GM21786 (cell line): ENCODE data around the gene KCNQ1.

ENCODE experiments used
- ATAC-seq: cut with Tn5 transposase; IDR thresholded peaks from one replicate; pipeline ENCODE4 v1.9.1; 2021; ENCODE audit not compliant: unreplicated experiment

The KCNQ1 gene

DNA sequence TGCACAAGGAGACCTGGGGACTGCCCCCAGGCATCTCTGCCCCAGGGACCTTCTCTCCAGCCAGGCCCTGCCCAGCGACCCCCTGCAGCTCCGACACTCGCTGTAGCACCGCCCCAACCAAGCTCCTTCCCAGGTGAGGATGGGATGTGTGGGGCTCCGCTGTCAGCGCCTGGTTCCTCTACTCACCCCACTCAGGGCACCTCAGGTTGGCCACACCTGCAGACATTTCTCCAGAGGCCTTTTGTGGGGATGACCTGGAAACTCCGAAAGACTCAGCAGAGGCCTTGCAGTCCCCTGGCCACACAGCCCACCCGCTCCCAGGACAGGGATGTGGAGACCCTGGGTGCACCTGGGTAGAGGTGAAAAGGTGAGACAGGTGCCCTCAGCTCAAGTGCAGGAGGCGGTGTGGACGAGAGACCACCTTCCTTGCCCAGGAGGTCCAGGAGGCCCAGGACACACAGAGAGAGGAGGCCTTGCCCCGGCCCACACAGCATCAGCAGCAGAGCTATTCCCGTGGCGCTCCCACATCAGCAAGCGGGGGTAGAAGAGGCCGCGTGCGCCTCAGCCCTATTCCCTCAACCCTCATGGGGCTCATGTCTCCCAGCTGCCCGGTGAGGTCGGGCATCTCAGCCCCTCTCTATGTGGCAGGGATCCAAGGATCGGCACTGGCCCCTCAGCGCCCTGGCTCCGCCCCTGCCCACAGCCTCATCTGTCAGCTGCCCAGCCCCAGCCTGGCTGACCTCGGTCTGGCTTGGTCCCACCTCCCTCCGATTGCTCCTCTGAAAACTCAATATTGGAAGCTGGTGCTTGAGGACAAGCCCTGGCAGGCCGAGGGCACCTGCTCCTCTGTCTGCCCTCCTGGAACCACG, 21.4 kb upstream of the KCNQ1 start:
- no peak for ATAC-seq

DNA sequence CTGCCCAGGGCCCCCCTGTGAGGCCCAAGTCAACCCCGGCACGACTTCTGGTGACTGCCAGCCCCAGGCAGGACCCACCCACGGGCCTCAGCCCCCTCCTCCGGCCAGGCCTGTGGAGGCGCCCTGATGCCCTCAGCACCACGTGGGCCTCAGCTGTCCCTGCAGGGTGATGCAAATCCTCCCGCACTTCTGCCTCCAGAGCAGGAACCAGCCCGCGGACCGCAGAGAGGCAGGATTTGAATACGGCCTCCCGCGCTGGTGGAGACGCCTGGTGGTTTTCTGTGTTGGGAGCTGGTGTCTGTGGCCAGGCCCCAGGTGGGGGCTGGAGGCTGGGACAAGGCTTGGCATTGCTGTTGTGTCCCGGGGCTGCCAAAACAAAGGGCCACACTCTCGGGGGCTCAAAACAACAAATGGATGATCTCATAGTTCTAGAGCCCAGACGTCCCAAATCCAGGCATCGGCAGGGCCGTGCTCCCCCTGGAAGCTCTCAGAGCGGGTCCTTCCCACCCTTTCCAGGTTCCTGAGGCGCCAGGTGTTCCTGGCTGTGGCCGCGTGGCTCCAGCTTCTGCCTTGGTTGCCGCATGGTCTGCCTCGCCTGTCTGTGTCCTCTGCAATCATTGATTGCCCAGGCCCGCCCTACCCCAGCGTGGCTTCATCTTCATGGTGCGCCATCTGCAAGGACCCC, 19.9 kb upstream of the KCNQ1 start:
- ATAC-seq: no peak

DNA sequence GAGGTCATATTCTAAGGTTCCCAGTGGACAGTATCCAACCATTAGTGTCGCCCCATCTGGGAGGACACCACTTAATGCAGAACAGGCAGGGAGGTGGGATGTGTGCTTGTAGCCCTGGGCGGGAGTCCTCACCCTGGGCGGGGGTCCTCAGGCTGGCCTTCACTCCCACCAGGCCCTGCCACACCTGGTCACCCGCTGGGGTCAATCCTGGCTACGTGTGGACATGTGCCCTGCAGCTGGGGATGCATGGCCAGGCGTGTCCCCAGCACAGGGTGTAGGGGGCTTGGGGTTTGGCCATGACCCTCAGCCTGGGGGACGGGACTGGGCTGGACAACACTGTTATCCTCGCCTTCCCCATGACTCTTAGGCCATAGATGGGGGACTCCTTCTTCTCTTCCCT, 19.3 kb upstream of the KCNQ1 start:
- no peak for ATAC-seq

DNA sequence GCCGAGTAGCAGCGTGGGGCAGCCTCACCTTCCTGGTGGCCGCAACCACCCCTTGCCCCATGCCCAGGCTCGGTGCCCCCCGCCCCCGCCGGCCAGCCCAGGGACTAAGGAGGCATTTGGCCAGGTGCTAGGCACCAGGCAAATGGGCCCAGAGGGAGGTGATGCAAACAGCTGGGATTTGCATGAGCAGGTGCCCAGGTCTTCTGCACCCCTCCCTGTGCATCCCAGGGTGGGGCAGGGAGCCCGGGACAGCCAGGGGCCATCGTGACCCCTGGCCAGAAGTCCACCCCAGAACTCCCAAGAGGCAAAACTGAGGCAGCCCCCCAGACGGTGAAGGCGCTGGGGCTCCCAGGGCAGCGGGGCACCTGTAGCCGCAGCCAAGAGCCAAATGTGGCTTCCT, 18.6 kb upstream of the KCNQ1 start:
- no peak for ATAC-seq

DNA sequence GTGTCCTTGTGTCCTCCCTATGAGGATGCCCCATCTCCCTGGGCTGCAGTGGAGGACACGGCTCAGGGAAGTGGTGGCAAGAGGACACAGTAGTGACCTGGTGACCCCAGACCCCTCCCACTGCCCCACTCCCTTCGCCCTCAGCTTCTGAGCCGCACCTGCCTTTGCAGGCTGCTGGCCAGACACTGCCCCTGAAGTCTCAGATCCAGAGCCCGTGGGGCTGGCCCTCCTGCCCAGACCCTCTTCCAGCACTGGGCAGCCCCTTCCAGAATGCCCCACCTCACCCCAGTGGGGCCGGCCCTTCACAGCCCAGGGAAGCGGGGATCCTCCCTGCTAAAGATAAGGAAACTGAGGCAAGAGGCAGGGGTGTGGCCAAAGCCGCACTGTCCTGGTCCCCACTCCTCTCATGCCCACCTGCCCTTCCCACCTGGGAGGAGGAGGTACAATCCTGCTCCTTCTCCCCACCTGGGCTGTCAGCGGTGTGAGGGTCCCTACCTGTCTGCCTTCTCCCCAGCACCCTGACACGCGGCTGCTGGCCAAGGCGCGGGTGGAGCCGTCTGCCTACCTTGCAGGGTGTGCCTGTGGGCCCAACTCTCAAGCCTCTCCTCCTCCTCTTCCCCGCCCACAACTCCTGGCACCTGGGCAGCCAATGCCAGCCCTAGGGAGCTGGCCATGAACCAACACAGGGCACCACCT, 17.8 kb upstream of the KCNQ1 start:
- ATAC-seq: no peak

DNA sequence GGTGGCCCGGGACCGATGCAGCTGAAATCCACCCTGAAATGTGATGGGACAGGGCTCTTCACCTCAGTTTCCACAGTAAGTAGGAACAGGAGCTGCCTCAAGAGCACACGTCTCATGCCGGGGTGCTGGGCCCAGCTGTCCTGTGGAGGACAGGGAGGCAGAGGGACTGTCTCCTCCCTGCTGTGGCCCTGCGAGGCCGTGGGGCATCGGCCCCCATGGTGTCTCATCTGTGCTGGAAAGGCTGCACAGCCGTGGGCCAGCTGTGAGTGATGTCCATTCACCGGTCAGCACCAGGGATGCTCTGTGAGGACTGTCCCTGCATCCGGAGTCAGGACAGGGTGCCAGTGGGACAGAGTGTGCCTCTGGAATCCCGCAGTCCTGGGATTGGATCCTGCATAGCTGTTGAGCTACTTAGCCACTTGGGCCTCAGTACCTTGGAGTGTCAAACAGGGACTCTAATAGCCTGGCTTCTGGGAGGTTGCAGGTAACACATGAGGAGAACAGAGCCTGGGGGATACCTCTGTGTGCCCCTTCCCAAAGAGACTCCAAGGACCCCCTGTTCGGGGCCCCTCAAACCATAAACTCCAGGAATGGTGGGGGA, 17.0 kb upstream of the KCNQ1 start:
- ATAC-seq: no peak

DNA sequence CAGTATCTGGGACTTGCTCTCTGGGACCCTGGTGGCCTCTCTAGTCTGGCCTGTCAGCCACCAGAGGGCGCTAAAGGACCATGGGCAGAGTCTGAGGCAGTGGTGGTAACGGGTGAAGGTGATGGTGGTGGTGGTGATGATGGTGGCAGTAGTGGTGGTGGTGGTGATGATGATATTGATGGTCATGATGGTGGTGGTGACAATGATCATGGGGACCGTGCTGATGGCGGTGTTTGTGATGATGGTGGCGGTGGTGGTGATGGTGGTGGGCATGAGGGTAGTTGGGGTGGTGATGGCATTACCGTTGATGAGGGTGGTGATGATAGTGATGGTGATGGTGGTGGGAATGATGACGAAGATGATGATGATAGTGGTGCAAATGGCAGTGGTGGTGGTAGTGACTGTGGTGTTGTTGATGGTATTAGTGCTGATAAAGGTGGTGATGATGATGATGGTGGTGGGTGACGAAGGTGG, 16.4 kb upstream of the KCNQ1 start:
- ATAC-seq: no peak

DNA sequence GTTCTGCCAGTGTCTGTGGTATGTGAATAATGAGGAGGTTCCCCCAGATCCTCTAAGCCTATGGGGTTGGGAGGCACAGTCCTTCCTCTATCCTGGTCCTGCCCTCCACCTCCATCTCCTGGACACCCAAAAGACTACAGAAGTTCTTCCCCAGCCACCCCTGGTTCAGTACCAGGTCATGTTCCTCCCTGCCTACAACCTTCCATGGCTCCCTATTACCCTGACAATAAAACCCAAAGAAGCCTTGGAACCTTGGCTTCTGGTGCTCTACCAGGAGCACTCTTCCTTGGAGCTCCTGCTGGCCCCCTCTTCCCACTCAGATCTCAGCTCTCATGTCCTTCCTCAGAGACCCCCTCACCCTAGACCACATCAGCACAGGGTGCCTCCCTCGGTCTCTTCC, 13.4 kb upstream of the KCNQ1 start:
- ATAC-seq: no peak

DNA sequence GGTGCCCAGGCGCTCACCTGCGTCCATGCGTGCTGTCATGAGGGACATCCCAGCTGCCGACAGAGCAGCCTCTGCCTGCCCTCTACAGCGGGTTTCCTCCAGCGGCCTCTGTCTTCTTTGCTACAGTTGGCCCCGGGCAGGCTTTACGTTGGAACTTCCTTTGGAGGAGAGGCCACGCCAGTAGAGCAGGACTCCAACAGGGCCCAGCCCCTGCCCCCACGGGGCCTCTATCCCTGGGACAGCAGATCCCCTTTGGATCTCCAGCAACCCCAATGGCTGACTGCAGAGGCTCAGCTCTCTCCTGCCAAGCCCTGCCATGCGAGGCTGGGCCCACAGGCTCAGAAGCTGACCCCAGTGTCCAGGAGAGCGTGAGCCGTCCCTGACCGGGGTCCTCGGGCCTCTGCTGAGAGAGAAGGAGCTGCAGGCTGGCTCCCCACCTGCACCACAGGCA, 12.6 kb upstream of the KCNQ1 start:
- ATAC-seq: no peak

DNA sequence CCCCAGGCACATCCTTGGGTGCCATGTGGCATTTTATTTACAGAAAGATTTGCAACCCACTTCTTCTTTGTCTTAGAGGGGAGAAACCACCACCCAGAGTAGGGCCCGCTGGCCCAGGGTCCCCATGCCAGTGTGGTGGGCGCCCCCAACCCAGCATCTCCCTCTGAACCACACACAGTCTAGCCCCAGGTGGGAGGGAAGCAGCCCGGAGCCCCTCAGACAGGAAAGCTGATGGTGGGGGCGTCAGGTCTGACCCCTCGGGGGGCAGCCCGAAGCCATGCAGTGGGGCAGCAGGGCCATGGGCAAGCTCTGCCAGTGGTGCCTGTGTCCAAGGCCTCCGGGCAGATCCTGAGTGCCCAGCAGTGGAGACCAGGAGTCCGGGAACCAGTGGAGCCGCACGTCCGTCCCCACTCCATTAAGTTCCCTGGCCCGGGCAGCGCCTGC, 12.2 kb upstream of the KCNQ1 start:
- ATAC-seq: no peak

DNA sequence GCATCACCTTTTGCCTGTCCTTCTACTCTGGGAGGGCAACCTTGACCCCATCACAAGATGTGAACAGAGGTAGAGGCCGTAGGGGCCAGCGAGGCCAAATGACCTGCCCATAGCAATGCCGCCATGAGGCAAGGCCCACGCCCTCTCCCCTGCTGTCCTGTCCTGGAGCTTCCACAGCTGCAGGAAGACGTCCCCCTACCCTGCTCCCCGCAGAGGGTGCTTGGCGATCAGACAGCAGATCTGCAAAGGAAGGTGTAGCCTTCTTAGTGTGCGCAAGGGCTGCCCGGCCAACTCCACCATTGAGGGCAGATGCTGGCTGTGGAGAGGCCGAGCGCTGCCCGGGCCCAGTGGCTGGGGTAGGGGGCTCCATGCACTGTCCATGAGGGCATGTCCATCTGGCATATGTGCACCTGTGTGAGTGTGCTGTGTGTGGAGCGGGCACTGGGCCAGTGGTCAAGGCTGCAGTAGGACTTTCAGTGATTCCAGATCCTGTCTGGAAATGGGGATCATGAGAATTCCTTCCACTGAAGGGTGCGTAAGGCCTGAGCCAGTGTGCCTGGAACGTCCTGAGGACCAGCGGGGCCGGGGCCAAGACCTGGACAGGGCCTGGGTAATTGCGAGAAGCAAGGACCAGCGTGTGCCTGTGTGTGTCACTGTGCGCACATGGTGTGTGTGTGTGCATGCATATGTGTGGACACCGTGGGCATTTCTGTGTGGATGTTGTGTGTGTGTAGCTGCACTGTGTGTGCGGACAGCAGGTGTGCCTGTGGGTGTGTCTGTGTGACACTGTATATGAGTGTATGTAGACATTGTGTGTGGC, 11.5 kb upstream of the KCNQ1 start:
- no peak for ATAC-seq

DNA sequence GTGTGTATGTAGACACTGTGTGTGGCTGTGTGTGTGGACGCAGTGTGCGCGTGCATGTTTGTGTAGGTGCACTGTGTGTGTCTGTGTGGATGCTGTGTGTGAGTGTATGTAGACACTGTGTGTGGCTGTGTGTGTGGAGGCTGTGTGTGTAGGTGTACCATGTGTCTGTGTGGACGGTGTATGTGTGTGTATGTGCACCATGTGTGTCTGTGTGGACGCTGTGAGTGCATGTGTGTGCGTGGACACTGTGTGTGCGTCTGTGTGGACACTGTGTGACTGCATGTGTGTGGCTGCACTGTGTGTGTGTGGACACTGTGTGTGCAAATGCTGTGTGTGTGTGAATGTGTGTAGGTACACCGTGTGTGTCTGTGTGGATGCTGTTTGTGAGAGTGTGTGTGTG, 10.8 kb upstream of the KCNQ1 start:
- no peak for ATAC-seq

DNA sequence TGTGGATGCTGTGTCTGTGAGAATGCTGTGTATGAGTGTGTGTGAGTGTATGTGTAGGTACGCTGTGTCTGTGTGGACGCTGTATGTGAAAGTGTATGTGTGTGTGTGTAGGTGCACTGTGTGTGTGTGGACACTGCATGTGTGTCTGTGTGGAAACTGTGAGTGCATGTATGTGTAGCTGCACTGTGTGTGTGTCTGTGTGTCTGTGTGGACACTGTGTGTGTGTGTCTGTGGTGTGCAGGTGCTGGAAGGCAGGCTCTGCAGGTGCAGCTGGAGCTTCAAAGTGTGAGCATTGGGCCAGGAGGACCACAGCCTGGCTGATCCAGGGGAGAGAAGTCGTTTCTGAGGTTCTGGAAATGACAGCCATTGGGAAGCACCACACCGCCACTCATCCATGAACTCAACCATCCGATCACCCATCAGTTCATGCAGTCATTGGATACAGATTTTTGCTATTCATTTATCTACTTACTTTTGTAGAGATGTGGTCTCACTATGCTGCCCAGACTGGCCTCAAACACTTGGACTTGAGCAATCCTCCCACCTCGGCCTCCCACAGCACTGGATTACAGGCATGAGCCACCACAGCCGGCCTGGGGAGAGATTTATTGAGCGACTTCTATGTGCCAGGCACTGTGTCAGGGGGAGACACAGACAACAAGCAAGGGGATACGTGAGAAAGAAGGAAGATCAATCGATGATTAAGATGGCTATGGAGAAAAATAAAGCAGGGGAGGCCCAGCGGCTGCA, 10.1 kb upstream of the KCNQ1 start:
- ATAC-seq: no peak

DNA sequence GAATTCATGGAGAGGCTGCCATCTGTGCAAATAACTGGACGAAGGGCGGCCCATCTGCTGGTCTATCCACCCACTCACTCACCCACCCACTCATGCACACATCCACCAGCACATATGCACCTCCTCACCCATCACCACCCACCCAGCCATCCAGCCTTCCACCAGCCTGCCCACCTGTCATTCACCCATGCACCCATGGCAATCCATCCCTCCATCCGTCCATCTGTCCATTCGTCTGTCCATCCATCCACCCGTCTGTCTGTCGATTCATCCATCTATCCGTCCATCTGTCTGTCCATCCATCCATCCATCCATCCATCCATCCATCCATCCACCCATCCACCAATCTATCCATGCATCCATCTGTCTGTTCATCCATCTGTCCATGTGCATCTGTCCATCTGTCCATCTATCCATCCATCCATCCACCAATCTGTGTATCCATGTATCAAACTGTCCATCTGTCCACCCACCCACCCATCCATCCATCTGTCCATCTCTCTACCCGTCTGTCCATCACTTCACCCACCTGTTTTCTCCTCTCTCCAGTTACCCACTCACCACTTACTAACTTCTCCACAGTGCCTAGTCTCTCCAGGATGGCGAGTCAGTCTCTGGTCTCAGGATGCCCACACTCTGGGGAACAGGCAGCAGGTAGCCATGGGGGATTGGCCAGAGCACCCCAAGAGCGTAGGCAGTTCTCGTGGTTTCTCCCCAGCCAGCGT, 9.4 kb upstream of the KCNQ1 start:
- ATAC-seq: no peak

DNA sequence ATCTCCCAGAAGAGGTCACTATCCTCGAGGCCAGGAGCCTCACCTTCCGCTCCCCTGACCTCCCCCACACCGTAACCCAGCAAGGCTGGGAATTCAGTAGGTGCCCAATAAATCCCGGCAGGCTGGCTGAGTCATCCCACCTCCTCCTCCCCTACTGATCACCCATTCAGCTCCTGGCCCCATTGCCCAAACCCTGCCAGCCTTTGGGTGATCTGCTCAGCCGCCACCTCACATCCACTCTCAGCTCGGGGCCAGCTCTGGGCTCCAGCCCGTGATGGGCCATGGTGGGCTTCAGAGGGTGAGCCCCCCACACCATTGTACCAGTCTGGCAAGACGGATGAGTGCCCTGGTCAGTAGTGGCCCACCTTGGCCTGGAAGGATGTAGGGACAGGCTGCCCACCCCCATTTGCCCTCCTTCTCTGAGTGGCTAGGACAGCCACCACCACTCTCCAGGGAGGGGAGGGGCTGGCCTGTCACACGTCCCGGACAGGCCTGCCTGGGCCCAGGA, 8.7 kb upstream of the KCNQ1 start:
- ATAC-seq: no peak

DNA sequence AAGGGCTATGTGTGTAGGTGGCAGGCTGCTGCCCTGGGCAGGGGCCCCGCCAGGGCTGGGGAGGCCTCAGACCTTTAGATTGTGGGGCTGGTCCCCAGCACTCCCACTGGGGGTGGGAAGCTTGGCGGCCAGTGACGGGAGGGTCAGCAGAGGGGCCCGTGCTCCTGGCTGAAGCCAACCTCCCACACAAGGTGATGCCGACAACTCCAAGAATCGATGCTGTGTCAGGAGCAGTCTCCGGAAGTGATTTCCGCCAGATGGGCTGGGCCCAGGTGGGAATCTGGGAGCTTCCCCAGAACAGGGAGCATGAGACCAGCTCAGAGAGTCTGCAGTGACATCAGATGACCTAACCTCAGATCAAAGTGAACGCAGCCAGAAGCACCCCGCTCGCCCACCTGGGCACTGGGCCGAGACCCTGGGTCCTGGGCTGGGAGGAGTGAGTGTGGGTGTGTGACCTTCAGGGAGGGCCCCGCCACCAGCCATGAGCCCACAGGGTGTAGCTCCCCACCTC, 8.2 kb upstream of the KCNQ1 start:
- no peak for ATAC-seq

DNA sequence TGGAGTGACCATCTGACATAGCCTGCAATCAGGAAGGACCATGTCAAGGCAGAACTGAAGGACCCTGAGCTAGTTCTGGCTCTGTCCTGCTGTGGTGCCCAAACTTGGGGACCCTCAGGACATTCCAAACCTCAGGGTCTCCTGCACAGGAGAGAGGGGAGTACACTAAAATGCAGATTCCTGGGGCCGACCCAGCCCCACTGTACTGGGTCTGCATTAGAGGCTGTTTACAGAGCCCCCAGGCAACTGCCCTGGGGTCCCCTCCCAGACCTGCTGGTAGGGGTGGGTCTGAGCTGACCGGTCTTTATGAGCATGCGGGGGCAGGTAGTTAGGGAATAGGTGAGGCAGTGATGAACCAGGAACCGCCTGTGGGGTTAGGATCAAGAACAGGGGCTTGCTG, 7.3 kb upstream of the KCNQ1 start:
- ATAC-seq: no peak

DNA sequence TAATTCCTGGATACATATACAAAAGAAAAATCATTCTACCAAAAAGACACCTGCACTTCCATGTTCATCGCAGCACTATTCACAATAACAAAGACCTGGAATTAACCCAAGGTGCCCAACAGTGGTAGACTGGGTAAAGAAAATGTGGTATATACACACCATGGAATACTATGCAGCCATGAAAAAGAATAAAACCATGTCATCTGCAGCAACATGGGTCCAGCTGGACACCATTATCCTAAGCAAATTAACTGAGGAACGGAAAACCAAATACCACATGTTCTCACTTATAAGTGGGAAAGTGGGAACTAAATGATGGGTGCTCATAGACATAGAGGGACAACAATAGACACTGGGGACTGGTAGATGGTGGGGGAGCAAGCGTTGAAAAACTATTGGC, 5.0 kb upstream of the KCNQ1 start:
- no peak for ATAC-seq

DNA sequence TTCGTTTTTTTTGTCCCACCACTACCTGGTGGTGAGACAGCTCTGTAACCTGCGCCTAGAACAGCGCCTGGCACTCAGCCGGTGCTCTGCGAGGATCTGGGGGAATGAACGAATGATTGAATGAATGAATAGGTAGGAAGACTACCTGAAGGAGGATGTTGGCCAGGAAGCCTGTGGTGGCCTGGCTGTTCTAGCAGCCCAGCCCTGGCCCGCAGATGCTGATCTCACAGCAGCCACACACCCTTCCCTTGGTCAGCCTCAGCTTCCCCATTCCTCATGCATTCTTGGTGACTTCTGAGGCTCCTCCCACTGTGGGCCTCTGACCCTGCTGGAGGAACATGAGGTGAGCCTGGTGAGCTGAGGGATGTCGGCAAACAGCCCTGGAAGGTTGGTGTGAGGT, 4.2 kb upstream of the KCNQ1 start:
- no peak for ATAC-seq
